SK-N-SH (cell line): ENCODE measurements around the gene SNX24. TPM values are rescaled to one million over a fixed set of nuclear protein-coding genes. Genes with fewer than 3 reads are reported as not detected.

Experiments used
- CTCF ChIA-PET: fragments of 300-600, 350-600 bp; formaldehyde crosslinking; extraction: SDS; loops from one replicate; lab custom pipeline; 2021; lab: Yijun Ruan, JAX
- POLR2A ChIA-PET: fragments of 350-600 bp; sonication (Branson Sonifier 250); formaldehyde crosslinking; extraction: SDS; loops from one replicate; lab custom pipeline; 2020; ENCODE audit warnings: antibody characterized with exemption, inconsistent platforms; lab: Yijun Ruan, JAX
- DNase-seq: peaks from one replicate; pipeline ENCODE4 v3.0.0; 2012
- H2AFZ ChIP-seq: fragments of 200-600 bp; sonication (generic); 2 replicates; pipeline ENCODE4 v1.8.1; 2016; ENCODE audit warnings: antibody characterized with exemption, mild to moderate bottlenecking, low read depth
- H3F3A ChIP-seq: fragments of 200-600 bp; sonication (generic); replicated peaks from 2 replicates; pipeline ENCODE3; 2016; ENCODE audit warnings: antibody characterized with exemption, mild to moderate bottlenecking; ENCODE audit not compliant: insufficient read depth
- H3K27ac ChIP-seq, 2 experiments: fragments of 200-500 bp in 1 of 2; fragments of 200-600 bp in 1 of 2; sonication (Bioruptor generic) in 1 of 2; sonication (generic), shearing (Covaris generic) in 1 of 2; 2 replicates each; pipeline versions ENCODE4 v1.5.1 to v1.6.1; 2014 to 2016; ENCODE audit warnings: low read depth in 2 of 2, inconsistent platforms in 1 of 2, low read length in 1 of 2, mild to moderate bottlenecking in 1 of 2, mixed read lengths in 1 of 2
- H3K27me3 ChIP-seq: fragments of 200-600 bp; sonication (generic), shearing (Covaris generic); 2 replicates; pipeline ENCODE4 v1.6.1; 2016; ENCODE audit warnings: mixed run types; ENCODE audit not compliant: insufficient read depth
- H3K36me3 ChIP-seq, 2 experiments: fragments of 200-500 bp in 1 of 2; fragments of 200-600 bp in 1 of 2; sonication (Bioruptor generic) in 1 of 2; sonication (generic) in 1 of 2; replicated peaks in 1 of 2; 2 replicates each; pipeline versions ENCODE3 to v1.5.1; 2014 to 2016; ENCODE audit warnings: low read length in 1 of 2, mild to moderate bottlenecking in 1 of 2; ENCODE audit not compliant: insufficient read depth in 2 of 2, control insufficient read depth in 1 of 2
- H3K4me1 ChIP-seq, 2 experiments: fragments of 200-500 bp in 1 of 2; fragments of 200-600 bp in 1 of 2; sonication (Bioruptor generic) in 1 of 2; sonication (generic), shearing (Covaris generic) in 1 of 2; 2 replicates each; pipeline versions ENCODE4 v1.5.1 to v1.6.1; 2014 to 2016; ENCODE audit warnings: low read depth in 1 of 2, low read length in 1 of 2, mixed run types in 1 of 2; ENCODE audit not compliant: insufficient read depth in 2 of 2, control insufficient read depth in 1 of 2
- H3K4me2 ChIP-seq: fragments of 200-600 bp; sonication (generic), shearing (Covaris generic); 2 replicates; pipeline ENCODE4 v1.6.1; 2017; ENCODE audit warnings: mixed run types
- H3K4me3 ChIP-seq, 2 experiments: fragments of 200-500 bp in 1 of 2; fragments of 200-600 bp in 1 of 2; sonication (Bioruptor generic) in 1 of 2; sonication (generic), shearing (Covaris generic) in 1 of 2; 2 replicates each; pipeline versions ENCODE4 v1.5.1 to v1.8.1; 2014 to 2016; ENCODE audit warnings: low read depth in 2 of 2, inconsistent platforms in 1 of 2, low read length in 1 of 2, mild to moderate bottlenecking in 1 of 2, mixed read lengths in 1 of 2, moderate library complexity in 1 of 2
- H3K79me2 ChIP-seq: fragments of 200-600 bp; sonication (generic); 2 replicates; pipeline ENCODE4 v1.8.1; 2017; ENCODE audit warnings: mild to moderate bottlenecking; ENCODE audit not compliant: insufficient read depth
- H3K9ac ChIP-seq: fragments of 200-600 bp; sonication (generic); 2 replicates; pipeline ENCODE4 v1.6.1; 2017; ENCODE audit warnings: mixed run types
- H3K9me2 ChIP-seq: fragments of 200-600 bp; sonication (generic); 2 replicates; pipeline ENCODE4 v1.6.1; 2017; ENCODE audit warnings: mixed run types
- H3K9me3 ChIP-seq: fragments of 200-600 bp; sonication (generic); 2 replicates; pipeline ENCODE4 v1.6.1; 2017; ENCODE audit warnings: mixed run types, mild to moderate bottlenecking, moderate library complexity
- H4K20me1 ChIP-seq: fragments of 200-600 bp; sonication (generic); 2 replicates; pipeline ENCODE4 v1.6.1; 2017; ENCODE audit warnings: mild to moderate bottlenecking, mixed run types; ENCODE audit not compliant: insufficient read depth
- CHD2 ChIP-seq: fragments of 150-350 bp; IDR thresholded peaks from 2 replicates; pipeline ENCODE4 v1.6.1; 2018; ENCODE audit warnings: low read length; ENCODE audit not compliant: partially characterized antibody
- EP300 ChIP-seq, 2 experiments: IDR thresholded peaks; 2 replicates each; pipeline versions ENCODE4 v1.4.0 to v1.6.1; 2012; ENCODE audit warnings: borderline replicate concordance in 1 of 2, low read depth in 1 of 2, low read length in 1 of 2
- FOSL2 ChIP-seq: IDR thresholded peaks from 2 replicates; pipeline ENCODE4 v1.4.0; 2012; ENCODE audit warnings: low read depth, mild to moderate bottlenecking, moderate library complexity, borderline replicate concordance
- GABPA ChIP-seq: IDR thresholded peaks from 2 replicates; pipeline ENCODE4 v1.4.0; 2012; ENCODE audit warnings: low read depth, mild to moderate bottlenecking
- GATA2 ChIP-seq: sonication (generic); formaldehyde crosslinking; IDR thresholded peaks from 2 replicates; pipeline ENCODE4 v1.5.0; 2020; ENCODE audit warnings: mild to moderate bottlenecking, missing genetic modification reagents
- JUND ChIP-seq: IDR thresholded peaks from 2 replicates; pipeline ENCODE4 v1.4.0; 2012
- MEF2A ChIP-seq: IDR thresholded peaks from 2 replicates; pipeline ENCODE4 v1.4.0; 2012; ENCODE audit warnings: low read depth, borderline replicate concordance
- MXI1 ChIP-seq: IDR thresholded peaks from 2 replicates; pipeline ENCODE4 v1.6.1; 2012; ENCODE audit warnings: mild to moderate bottlenecking, low read depth, low read length, improper control_type of control experiment
- NRF1 ChIP-seq: IDR thresholded peaks from 2 replicates; pipeline ENCODE4 v1.6.1; 2012; ENCODE audit warnings: low read depth, mild to moderate bottlenecking, low read length
- POLR2AphosphoS5 ChIP-seq: IDR thresholded peaks from 2 replicates; pipeline ENCODE4 v1.6.1; 2012; ENCODE audit warnings: low read depth, low read length
- TCF12 ChIP-seq: IDR thresholded peaks from 2 replicates; pipeline ENCODE4 v1.4.0; 2012
- WGBS: methylation state at CpG from one replicate; pipeline ENCODE4 v1.1.6; 2017; ENCODE audit warnings: low lambda C conversion rate; 5-methylcytosine and 5-hydroxymethylcytosine counted together
- polyA plus RNA-seq, 3 experiments: library from polyadenylated mRNA; depleted of rRNA; stranded (reverse); fragments of >200 nt; gene quantifications; 2 replicates each; pipeline ENCODE4 v1.2.3, GENCODE V29; 2012
- TF ChIP-seq, protein P1 (sequence below): IDR thresholded peaks from 2 replicates; pipeline ENCODE4 v1.4.0; 2012; ENCODE audit warnings: low read depth
- TF ChIP-seq, protein P2 (sequence below): fragments of 150-350 bp; IDR thresholded peaks from 2 replicates; pipeline ENCODE4 v1.6.1; 2016; ENCODE audit warnings: mild to moderate bottlenecking, low read depth, low read length
- TF ChIP-seq, protein P3 (sequence below): IDR thresholded peaks from 2 replicates; pipeline ENCODE4 v1.4.0; 2012; ENCODE audit warnings: low read depth, borderline replicate concordance

SNX24 gene
- polyA plus RNA-seq, 1 of the 3 experiments (the other 2 are of a cell fraction) = 8.2 TPM

DNA sequence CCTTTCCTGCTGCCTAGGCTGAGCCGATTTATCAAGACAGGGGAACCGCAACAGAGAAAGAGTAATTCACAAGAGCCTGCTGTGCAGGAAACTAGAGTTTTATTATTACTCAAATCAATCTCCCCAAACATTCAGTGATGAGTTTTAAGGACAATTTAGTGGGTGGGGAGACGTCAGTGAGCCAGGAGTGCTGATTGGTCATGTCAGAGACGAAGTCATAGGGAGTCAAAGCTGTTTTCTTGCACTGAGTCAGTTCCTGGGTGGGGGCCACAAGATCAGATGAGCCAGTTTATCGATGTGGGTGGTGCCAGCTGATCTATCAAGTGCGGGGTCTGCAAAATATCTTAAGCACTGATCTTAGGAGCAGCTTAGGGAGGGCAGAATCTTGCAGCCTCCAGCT is 19.0 kb downstream of the SNX24 start (continued):
- TF ChIP-seq EP300 (IDR thresholded peaks at IDR 0.05; ENCODE audit: borderline replicate concordance in 1 of 2, low read depth in 1 of 2, low read length in 1 of 2) (no peak), CHD2 (no peak), FOSL2 (no peak)
- TF ChIP-seq, all 33 proteins: peak for 0

DNA sequence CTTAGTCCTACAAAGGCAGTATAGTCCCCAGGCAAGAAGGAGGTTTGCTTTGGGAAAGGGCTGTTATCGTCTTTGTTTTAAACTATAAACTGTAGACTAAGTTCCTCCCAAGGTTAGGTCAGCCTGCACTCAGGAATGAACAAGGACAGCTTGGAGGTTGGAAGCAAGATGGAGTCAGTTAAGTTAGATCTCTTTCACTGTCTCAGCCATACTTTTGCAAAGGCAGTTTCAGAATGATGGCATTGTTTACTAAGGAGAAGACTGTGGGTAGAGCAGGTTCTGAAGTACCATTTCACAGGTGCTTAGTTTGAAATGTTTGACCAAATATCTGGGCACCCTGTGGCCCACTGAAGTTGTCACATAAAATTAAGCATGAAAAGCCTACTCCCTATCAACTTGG is 19.4 kb downstream of the SNX24 start:
- H3K4me3 ChIP-seq = no peak overlapping the region
- TF ChIP-seq MEF2A = no peak
- no peak for TF ChIP-seq NRF1
- no peak for TF ChIP-seq POLR2AphosphoS5
- no peak for TF ChIP-seq TCF12
- TF ChIP-seq JUND = no peak
- no peak for TF ChIP-seq EP300 (IDR thresholded peaks at IDR 0.05; ENCODE audit: borderline replicate concordance in 1 of 2, low read depth in 1 of 2, low read length in 1 of 2)
- TF ChIP-seq CHD2 = no peak
- no peak for TF ChIP-seq GATA2 (CRISPR knock-in tag)
- no peak for TF ChIP-seq FOSL2
- TF ChIP-seq, protein P1, sequence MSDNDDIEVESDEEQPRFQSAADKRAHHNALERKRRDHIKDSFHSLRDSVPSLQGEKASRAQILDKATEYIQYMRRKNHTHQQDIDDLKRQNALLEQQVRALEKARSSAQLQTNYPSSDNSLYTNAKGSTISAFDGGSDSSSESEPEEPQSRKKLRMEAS = no peak
- TF ChIP-seq MXI1 = no peak
- TF ChIP-seq, protein P2, sequence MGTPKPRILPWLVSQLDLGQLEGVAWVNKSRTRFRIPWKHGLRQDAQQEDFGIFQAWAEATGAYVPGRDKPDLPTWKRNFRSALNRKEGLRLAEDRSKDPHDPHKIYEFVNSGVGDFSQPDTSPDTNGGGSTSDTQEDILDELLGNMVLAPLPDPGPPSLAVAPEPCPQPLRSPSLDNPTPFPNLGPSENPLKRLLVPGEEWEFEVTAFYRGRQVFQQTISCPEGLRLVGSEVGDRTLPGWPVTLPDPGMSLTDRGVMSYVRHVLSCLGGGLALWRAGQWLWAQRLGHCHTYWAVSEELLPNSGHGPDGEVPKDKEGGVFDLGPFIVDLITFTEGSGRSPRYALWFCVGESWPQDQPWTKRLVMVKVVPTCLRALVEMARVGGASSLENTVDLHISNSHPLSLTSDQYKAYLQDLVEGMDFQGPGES = no peak
- no peak for TF ChIP-seq GABPA
- TF ChIP-seq, protein P3, sequence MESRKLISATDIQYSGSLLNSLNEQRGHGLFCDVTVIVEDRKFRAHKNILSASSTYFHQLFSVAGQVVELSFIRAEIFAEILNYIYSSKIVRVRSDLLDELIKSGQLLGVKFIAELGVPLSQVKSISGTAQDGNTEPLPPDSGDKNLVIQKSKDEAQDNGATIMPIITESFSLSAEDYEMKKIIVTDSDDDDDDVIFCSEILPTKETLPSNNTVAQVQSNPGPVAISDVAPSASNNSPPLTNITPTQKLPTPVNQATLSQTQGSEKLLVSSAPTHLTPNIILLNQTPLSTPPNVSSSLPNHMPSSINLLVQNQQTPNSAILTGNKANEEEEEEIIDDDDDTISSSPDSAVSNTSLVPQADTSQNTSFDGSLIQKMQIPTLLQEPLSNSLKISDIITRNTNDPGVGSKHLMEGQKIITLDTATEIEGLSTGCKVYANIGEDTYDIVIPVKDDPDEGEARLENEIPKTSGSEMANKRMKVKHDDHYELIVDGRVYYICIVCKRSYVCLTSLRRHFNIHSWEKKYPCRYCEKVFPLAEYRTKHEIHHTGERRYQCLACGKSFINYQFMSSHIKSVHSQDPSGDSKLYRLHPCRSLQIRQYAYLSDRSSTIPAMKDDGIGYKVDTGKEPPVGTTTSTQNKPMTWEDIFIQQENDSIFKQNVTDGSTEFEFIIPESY = no peak
- H3K79me2 ChIP-seq = peaks cover 49% of the 10 kb centered on the region; the same call in 1 of the 2 replicates
- no peak for DNase-seq
- ChIA-PET POLR2A (no interaction called here), CTCF (no interaction called here)
- 86% methylated on average over 1 of the region's 1 CpG for WGBS
- H3K4me1 ChIP-seq = no peaks in the 10 kb centered on the region; a peak in 2 of 4 replicates
- no peak overlapping the region for H3K9ac ChIP-seq
- no peak overlapping the region for H2AFZ ChIP-seq
- no peaks in the 10 kb centered on the region for H3K9me2 ChIP-seq
- peaks cover 1% of the 10 kb centered on the region; the same call in 1 of the 2 replicates for H4K20me1 ChIP-seq
- H3F3A ChIP-seq = no peaks in the 10 kb centered on the region
- H3K27me3 ChIP-seq = no peaks in the 10 kb centered on the region
- H3K9me3 ChIP-seq = no peaks in the 10 kb centered on the region
- no peak overlapping the region for H3K27ac ChIP-seq
- peaks cover 0 to 10% of the 10 kb centered on the region in 2 experiments for H3K36me3 ChIP-seq
- no peak overlapping the region for H3K4me2 ChIP-seq
